GM19467 (cell line): ENCODE results near the gene KIAA1755.

Experiments
- ATAC-seq: cut with Tn5 transposase; IDR thresholded peaks from one replicate; pipeline ENCODE4 v1.9.1; 2021; ENCODE audit warnings: mild to moderate bottlenecking, moderate library complexity; ENCODE audit not compliant: unreplicated experiment

KIAA1755 gene

DNA sequence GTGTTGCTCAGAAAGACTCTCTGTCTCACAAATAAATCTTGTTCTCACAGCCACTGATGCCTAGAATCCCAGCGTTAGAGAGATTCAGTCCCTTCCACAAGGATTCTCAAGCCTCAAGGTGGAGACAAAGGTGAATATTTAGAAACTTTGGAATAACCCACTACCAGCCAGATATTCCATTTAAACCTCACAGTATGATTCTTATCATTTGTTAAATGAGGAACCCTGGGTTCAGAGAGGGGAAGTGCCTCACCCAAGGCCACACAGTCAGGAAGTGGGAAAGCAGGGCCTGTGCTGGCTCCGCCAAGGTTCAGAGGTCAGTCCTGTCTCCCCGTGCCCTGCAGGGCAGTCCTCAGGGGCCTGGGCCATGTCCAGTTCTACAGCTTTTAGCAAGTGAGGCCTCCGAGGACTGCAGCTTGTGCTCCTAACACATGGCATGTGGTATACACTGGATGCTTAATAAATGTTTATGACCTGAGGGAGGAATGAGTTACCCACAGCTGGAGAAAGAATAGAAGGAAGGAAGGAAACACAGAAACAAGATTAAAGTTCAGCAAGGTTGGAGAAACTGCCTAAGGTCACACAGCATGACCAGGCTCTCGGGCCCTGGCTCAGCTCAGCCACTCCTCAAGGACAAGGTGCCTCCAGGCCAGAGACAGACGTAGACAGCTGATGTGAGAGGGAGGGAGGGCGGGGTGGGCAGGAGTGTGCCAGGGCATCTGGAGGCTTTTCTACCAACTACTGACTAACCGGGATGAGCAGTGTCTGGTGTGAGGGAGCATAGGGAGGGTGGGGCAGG, 91.5 kb downstream of the KIAA1755 start:
- no peak for ATAC-seq

DNA sequence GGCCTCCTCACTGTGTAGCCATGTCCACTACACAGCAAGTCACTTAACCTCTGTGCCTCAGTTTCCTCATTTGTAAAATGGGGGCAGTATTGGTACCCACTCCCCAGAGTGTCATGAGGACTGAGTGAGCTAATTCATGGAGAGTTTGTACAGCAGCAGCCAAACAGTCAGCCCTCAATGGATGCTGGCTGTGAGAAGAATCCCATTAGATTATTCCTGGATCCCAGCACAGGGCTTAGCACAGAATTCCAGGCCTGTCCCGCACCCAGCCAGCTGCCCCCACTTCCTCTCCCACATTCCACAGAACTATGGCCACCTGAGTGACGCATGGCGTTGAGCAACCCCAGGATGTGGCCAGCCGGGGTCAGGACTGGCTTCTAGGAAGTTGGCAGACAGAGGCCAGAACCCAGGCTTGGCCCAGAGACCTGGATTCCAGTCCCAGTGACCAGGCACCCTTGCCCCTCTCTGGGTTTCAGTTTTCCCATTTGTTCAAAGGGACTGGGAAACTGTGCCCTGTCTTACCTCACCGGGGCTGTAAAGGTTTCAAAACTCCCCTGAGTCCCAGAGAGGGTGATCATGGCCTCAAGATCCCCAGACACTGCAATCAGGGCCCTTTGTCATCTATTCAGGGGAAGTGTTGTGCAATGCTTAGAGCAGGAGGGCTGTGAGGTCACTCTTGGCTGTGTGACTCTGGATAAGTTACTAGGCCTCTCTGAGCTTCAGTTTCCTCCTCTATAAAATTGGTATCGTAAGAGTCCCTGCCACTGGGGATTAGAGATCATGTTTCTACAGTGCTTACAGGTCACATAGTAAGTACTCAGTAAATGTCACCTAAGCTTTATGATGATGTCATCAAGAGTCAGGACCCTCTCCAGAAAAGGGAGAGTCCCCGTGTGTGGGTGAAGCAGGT, 92.4 kb downstream of the KIAA1755 start:
- ATAC-seq = no peak

- no peak for ATAC-seq
Measured at GRCh38 chr20:38167328-38167850, 93.1 kb downstream of the KIAA1755 start.

- no peak for ATAC-seq
Measured at GRCh38 chr20:38166703-38167233, 93.8 kb downstream of the KIAA1755 start.

GRCh38 chr20:38165966-38166702, 94.4 kb downstream of the KIAA1755 start:
- no peak for ATAC-seq

- ATAC-seq = no peak
Measured at GRCh38 chr20:38165089-38165965, 95.2 kb downstream of the KIAA1755 start, which contains the start of gene TGM2. Gene TGM2, minus strand, starts transcription at chr20:38165270. Its CDS starts 72 bp downstream, at chr20:38165198.

GRCh38 chr20:38164624-38165088, 95.9 kb downstream of the KIAA1755 start:
- ATAC-seq = no peak

GRCh38 chr20:38164069-38164468, 96.5 kb downstream of the KIAA1755 start:
- no peak for ATAC-seq

GRCh38 chr20:38162878-38163875, 97.4 kb downstream of the KIAA1755 start:
- ATAC-seq = no peak

DNA sequence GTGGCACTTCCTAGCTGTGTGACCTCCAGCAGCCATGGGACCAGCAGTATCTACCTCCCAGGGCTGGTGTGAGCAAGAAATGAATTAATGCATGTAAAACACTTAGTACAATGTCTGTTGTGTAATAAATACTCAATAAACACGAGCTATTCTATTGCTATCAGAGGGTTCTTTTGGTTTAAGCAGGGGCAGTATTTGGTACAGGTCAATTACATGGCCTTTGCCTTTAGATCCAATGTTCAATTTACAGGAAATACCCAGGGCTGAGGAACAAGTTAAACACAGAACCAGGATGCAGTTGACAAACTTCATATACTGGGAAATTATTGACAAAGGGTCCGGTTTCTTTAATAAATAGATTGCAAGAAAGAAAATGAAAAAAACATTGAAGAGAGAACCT, 98.4 kb downstream of the KIAA1755 start:
- no peak for ATAC-seq

- no peak for ATAC-seq
Measured at GRCh38 chr20:38161412-38161774, 99.1 kb downstream of the KIAA1755 start.
